CD1c-positive myeloid dendritic cell (primary cell): ENCODE measurements around the gene ANKRD60.

Experiments
- DNase-seq: peaks from one replicate; pipeline ENCODE4 v3.0.0-alpha.2; 2016; ENCODE audit errors: extremely low spot score

Gene ANKRD60

GRCh38 chr20:58228484-58229197 lies at the start of gene ANKRD60:
ANKRD60 (minus strand) TSS chr20:58228653; CDS start chr20:58228653, 0 bp downstream.
- DNase-seq, result peak; percentile 28

GRCh38 chr20:58277578-58278472 lies 49.4 kb upstream of the ANKRD60 start:
- DNase-seq, result no peak

- no peak for DNase-seq
Measured at GRCh38 chr20:58277107-58277506, 48.7 kb upstream of the ANKRD60 start.

- no peak for DNase-seq
Measured at GRCh38 chr20:58274384-58274783, 45.9 kb upstream of the ANKRD60 start.

GRCh38 chr20:58271606-58272351 lies 43.3 kb upstream of the ANKRD60 start:
- no peak for DNase-seq

- no peak for DNase-seq
Measured at GRCh38 chr20:58268936-58269619, 40.6 kb upstream of the ANKRD60 start.

- DNase-seq, result no peak
Measured at GRCh38 chr20:58268421-58268821, 40.0 kb upstream of the ANKRD60 start.

GRCh38 chr20:58267389-58268215 lies 39.1 kb upstream of the ANKRD60 start:
- no peak for DNase-seq

GRCh38 chr20:58264271-58264670 lies 35.8 kb upstream of the ANKRD60 start:
- no peak for DNase-seq

- no peak for DNase-seq
Measured at GRCh38 chr20:58261660-58262059, 33.2 kb upstream of the ANKRD60 start.

DNA sequence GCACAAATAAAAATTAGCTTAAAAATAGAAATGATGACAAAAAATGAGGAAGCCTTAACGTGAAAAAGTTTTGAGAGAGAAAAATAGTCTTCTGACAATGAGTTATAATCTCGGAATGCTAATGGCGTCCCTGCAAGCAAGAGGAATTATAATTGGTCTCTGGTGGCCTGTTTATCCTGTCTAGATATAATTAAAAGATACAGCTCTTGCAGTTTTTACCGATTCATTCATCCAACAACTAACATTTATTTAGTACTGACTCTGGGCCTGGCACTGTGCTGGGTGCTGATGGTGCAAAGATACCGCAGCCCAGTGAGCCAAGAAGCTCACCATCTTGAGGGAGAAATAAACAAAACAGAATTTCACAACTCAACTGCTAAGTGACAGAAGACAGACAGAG lies 31.6 kb upstream of the ANKRD60 start:
- DNase-seq, result no peak

DNA sequence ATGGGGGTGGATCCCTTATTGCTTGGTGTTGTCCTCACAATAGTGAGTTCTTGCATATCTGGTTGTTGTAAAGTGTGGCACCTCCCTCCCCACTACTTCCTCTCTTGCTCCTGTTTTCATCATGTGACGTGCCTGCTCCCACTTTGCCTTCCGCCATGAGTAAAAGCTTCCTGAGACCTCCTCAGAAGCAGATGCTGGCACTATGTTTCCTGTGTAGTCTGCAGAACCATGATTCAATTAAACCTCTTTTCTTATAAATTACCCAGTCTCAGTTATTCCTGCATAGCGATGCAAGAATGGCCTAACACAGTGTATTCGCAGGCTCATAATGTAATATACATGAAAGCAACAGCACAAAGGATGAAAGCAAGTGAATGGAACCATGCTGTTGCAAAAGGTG lies 28.4 kb upstream of the ANKRD60 start:
- DNase-seq, result peak; percentile 43

DNA sequence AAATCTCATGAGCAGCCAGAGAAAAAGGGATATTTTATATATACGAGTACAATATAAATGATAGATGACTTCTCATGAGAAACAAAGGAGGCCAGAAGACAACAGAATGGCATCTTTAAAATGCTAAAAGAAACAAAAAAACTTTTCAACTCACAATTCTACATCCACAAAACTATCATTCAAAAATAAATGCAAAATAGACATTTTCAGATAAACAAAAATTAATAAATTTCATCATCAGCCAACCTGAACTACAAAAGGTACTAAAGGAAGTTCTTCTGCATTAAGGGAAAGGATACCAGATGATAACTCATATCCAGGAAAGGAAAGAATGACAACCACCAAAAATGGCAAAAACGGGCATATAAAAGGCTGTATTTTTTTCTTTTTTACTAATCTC lies 27.9 kb upstream of the ANKRD60 start:
- no peak for DNase-seq

- DNase-seq, result no peak
Measured at GRCh38 chr20:58254890-58255289, 26.4 kb upstream of the ANKRD60 start.

- peak; percentile 72 for DNase-seq
Measured at GRCh38 chr20:58251979-58252591, 23.6 kb upstream of the ANKRD60 start.

GRCh38 chr20:58251348-58251978 lies 23.0 kb upstream of the ANKRD60 start:
- no peak for DNase-seq

DNA sequence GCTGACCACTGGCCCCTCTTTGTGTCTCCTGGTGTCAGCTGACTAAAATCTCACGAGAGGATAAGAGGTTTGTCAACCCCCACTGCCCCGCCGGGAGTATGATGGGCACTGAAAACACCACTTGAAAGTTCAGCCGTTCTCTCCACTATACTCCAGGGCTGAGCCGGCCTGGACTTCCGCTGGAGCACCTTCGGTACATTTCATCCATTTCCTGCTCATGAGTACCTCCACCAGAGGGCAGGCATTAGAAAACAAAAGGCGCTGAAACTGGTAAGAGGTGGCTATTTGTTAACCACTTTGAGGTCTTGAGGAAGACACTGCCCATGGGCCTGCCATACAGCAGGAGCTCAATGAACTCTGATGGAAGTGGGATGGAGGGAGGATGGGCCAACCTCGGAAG lies 17.9 kb upstream of the ANKRD60 start:
- no peak for DNase-seq

DNA sequence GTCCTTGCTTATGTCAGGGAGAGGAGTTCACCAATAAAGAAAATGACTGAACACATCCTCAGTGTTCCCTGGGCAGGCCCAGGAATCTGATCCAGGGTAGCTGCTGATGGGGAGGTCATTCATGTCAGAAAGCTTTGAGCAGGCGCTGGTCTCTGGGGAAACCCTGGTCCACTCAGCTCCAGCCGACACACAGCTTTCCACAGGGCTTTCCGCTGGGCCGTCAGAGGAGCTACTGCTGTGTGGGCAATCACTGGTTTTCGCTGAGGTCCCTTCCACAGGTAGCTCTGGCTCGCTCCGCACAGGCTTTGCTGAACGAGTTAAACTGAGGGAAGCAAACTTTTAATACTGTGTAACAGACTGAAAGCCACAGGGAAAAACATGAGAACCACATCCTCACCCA lies 17.5 kb upstream of the ANKRD60 start:
- DNase-seq, result no peak

GRCh38 chr20:58245181-58245891 lies 16.9 kb upstream of the ANKRD60 start:
- no peak for DNase-seq
